Kidney (tissue), 14 donors: ENCODE data around the gene ARHGAP44. TPM values are rescaled to one million over a fixed set of nuclear protein-coding genes. Genes with fewer than 3 reads are reported as not detected.
A peak's percentile ranks its signal among the peaks of the same experiment; 100 is the strongest.

Source experiments
- DNase-seq, 5 donors: peaks; one replicate each; pipeline ENCODE4 v3.0.0-alpha.2; 2013 to 2020
- FAIRE-seq: peaks from 2 replicates; lab custom pipeline; 2012; peaks lifted over from hg19 to GRCh38; lab: Jason Lieb, UNC
- H3K27ac ChIP-seq, 2 donors: one replicate each; pipeline ENCODE4 v1.7.0; 2013; ENCODE audit warnings: low read depth in 2 of 2, low read length in 2 of 2, inconsistent platforms in 1 of 2
- H3K27me3 ChIP-seq: one replicate; pipeline ENCODE4 v1.7.1; 2013; ENCODE audit warnings: low read length, inconsistent platforms; ENCODE audit not compliant: control insufficient read depth, insufficient read depth
- H3K36me3 ChIP-seq, 3 donors: one replicate each; pipeline versions ENCODE4 v1.7.0 to v1.7.1; 2013; ENCODE audit warnings: low read length in 3 of 3, control low read depth in 1 of 3, inconsistent platforms in 1 of 3; ENCODE audit not compliant: insufficient read depth in 3 of 3, control insufficient read depth in 2 of 3
- H3K4me1 ChIP-seq, 3 donors: one replicate each; pipeline versions ENCODE4 v1.7.0 to v1.7.1; 2013; ENCODE audit warnings: low read length in 3 of 3, inconsistent platforms in 1 of 3, low read depth in 1 of 3; ENCODE audit not compliant: control insufficient read depth in 2 of 3, insufficient read depth in 2 of 3
- H3K4me3 ChIP-seq, 3 donors: one replicate each; pipeline versions ENCODE4 v1.7.0 to v1.8.1; 2013; ENCODE audit warnings: low read length in 3 of 3, control low read depth in 1 of 3, inconsistent platforms in 1 of 3
- H3K9ac ChIP-seq, 3 donors: one replicate each; pipeline versions ENCODE4 v1.7.0 to v1.7.1; 2013; ENCODE audit warnings: low read length in 3 of 3, control low read depth in 1 of 3, inconsistent platforms in 1 of 3
- H3K9me3 ChIP-seq, 3 donors: one replicate each; pipeline versions ENCODE4 v1.7.0 to v1.7.1; 2013; ENCODE audit warnings: low read length in 3 of 3, control low read depth in 1 of 3, inconsistent platforms in 1 of 3; ENCODE audit not compliant: control insufficient read depth in 2 of 3, insufficient read depth in 1 of 3
- intact Hi-C: fragments of 100-400 bp; cut with DNase I; formaldehyde crosslinking; loops from one replicate; pipeline ENCODE4 v1.11.1; 2022
- polyA plus RNA-seq: library from polyadenylated mRNA; stranded (reverse); fragments of 350-450 nt; fragmentation: Illumina TruSeq; extraction: RNeasy Lipid Tissue Mini Kit (QIAGEN cat#74804); gene quantifications from one replicate; pipeline ENCODE4 v1.2.3, GENCODE V29; 2014; ENCODE audit warnings: low read depth, low replicate concordance; ENCODE audit not compliant: insufficient read depth
- total RNA-seq: library from RNA; stranded (reverse); fragmentation: NEBNext Ultra II Directional; extraction: Animal tissue kit (Norgen Biotek cat#: 25700); gene quantifications from one replicate; pipeline ENCODE4 v1.2.1, GENCODE V29; 2021
- TF ChIP-seq, protein P1 (sequence below): IDR thresholded peaks from 3 replicates; pipeline ENCODE4 v1.5.1; 2012; ENCODE audit warnings: mild to moderate bottlenecking, moderate library complexity, borderline replicate concordance; ENCODE audit not compliant: insufficient read depth; ENCODE audit errors: extremely low read depth
- donor health status: control.
- donor health status: control.
- donor health status: control.
- donor health status: control.
- donor health status: control.
- donor health status: DM: yes; HTN: yes; CAD: no.
- donor health status: Normal renal cell carcinoma (clear cell type).

Gene ARHGAP44
- total and polyA plus RNA-seq, 2 donors from 2014 or later = 3.7 to 8.4 TPM

DNA sequence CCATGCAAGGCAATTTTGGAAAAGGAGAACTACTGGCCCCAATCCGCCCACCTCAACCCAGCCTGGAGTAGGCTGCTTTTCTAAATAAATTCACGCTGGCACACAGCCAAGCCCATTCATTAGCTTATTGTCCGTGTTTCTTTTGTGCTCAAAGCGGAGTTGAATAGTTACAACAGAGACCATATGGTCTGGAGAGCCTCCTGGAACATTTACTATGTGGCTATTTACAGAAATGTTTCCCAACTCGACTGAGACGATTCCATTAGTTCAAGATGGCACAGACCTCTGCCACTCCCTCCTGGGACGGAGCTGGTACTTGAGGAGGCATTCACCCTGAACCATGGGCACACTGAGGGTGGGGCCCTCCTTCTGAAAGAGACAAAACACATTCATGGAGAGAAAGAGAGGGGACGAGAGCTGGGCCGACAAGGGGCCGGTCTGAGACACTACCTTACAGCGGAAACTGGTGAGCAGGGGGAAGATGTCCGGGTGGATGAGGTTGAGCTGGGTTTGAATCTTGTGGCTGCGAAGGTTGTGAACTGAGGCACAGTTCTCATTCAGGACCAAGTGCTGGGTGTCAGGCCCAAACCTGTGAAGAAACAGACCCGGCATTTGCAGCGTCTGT is 212.8 kb downstream of the ARHGAP44 start:
- intact Hi-C loops = no loop called here
- no peak overlapping the region for H3K9ac ChIP-seq
- H3K9me3 ChIP-seq = no peaks in the 10 kb centered on the region
- TF ChIP-seq, protein P1, sequence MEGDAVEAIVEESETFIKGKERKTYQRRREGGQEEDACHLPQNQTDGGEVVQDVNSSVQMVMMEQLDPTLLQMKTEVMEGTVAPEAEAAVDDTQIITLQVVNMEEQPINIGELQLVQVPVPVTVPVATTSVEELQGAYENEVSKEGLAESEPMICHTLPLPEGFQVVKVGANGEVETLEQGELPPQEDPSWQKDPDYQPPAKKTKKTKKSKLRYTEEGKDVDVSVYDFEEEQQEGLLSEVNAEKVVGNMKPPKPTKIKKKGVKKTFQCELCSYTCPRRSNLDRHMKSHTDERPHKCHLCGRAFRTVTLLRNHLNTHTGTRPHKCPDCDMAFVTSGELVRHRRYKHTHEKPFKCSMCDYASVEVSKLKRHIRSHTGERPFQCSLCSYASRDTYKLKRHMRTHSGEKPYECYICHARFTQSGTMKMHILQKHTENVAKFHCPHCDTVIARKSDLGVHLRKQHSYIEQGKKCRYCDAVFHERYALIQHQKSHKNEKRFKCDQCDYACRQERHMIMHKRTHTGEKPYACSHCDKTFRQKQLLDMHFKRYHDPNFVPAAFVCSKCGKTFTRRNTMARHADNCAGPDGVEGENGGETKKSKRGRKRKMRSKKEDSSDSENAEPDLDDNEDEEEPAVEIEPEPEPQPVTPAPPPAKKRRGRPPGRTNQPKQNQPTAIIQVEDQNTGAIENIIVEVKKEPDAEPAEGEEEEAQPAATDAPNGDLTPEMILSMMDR = no peak
- no peaks in the 10 kb centered on the region for H3K27me3 ChIP-seq
- FAIRE-seq = no peak
- no peak overlapping the region for H3K27ac ChIP-seq
- peaks cover 0 to 3% (median 0%) of the 10 kb centered on the region in 3 donors for H3K4me1 ChIP-seq
- peak in 4 of 5 donors; percentile 32 to 90 (median 60) for DNase-seq
- peaks cover 3 to 67% (median 53%) of the 10 kb centered on the region in 3 donors for H3K36me3 ChIP-seq
- H3K4me3 ChIP-seq = no peak overlapping the region

DNA sequence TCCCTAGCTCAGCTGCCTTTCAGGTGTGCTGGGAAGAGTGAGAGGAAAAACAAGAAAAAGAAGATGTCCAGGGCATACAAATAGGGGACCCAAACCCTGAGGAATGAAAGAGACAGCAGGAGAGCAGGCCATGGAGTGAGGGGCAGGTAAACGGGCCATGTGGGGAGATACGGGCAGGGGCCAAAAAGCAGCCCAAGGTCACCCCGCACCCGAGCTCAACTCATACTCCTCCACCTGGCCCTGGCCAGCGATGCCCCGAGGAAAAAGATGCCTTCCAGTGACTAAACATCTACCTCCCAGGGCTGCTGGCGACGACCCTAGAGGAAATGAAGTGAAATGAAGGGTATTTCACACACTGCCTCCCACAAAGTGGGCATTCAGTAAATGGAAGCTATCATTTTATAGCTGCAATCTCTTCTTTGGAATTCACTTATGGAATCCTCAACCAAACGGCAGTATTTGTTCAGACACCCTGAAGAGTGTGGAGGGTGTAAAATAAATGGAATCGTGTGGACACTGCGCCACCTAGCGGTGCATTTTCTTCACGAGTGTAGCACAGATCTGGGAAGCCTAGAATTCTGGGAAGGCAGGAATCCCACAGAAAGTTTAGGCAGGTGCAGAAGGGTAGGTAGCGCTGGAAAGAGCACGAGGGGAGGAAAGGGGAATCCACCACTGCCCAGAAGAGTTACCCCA is 213.6 kb downstream of the ARHGAP44 start:
- DNase-seq (peak; percentile 77 to 91 (median 80)), FAIRE-seq (no peak)
- Histone ChIP-seq H3K36me3 (peaks cover 3 to 63% (median 46%) of the 10 kb centered on the region in 3 donors), H3K9ac (no peak overlapping the region), H3K4me1 (peaks cover 0 to 3% (median 0%) of the 10 kb centered on the region in 3 donors), H3K9me3 (no peaks in the 10 kb centered on the region), H3K27ac (no peak overlapping the region), H3K27me3 (no peaks in the 10 kb centered on the region), H3K4me3 (no peak overlapping the region)
- TF ChIP-seq, protein P1 = peak; percentile 87
- intact Hi-C loops = no loop called here

DNA sequence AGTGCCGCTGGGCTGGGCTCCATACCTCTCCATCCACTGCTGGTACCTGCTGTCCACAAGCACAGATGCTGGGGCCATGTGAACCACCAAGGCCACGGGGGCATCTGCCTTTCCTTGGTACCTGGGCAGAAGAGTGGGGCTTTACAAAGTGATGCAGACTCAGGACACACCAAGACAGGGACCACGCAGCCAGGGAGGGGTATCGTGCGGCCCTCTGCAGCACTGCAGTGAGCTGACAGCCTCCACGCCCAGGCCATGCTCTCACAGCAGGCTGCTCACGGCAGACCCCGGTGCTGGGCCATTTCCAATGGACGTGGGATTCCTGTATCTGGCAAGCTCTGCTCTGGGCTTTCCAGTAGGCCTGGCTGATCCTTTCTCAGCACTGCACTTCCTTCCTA is 214.2 kb downstream of the ARHGAP44 start:
- no peak overlapping the region for H3K27ac ChIP-seq
- FAIRE-seq (no peak), DNase-seq (peak in 1 of 5 donors; percentile 70)
- H3K9ac ChIP-seq = no peak overlapping the region
- intact Hi-C loops = no loop called here
- peaks cover 0 to 58% (median 40%) of the 10 kb centered on the region in 3 donors for H3K36me3 ChIP-seq
- H3K4me3 ChIP-seq = no peak overlapping the region
- H3K4me1 ChIP-seq = peaks cover 0 to 3% (median 0%) of the 10 kb centered on the region in 3 donors
- H3K9me3 ChIP-seq = no peaks in the 10 kb centered on the region
- TF ChIP-seq, protein P1 = no peak
- no peaks in the 10 kb centered on the region for H3K27me3 ChIP-seq
